Measurements from ENCODE around the gene AFG1L.

Gene AFG1L

DNA sequence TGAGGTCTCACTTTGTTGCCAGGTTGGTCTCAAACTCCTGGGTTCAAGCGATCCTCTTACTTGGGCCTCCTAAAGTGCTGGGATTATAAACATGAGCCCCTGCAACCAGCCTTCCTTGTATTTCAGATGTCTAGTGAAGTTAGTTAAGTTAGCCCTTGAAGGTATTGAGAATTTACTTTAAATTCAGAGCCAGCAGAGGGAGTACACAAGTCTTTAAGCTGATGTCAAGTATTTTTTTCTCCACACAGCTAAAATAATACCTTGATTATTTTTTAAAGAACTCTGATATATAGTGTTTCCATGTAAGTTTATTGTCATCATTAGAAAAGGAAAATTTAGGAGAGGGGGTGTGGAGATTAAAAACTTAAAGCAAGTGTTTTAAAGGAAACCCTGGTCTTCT, 275.7 kb downstream of the AFG1L start:
- no CpG with 5 or more reads among the region's 1 CpG for WGBS (ENCODE audit: insufficient coverage, insufficient read length)

DNA sequence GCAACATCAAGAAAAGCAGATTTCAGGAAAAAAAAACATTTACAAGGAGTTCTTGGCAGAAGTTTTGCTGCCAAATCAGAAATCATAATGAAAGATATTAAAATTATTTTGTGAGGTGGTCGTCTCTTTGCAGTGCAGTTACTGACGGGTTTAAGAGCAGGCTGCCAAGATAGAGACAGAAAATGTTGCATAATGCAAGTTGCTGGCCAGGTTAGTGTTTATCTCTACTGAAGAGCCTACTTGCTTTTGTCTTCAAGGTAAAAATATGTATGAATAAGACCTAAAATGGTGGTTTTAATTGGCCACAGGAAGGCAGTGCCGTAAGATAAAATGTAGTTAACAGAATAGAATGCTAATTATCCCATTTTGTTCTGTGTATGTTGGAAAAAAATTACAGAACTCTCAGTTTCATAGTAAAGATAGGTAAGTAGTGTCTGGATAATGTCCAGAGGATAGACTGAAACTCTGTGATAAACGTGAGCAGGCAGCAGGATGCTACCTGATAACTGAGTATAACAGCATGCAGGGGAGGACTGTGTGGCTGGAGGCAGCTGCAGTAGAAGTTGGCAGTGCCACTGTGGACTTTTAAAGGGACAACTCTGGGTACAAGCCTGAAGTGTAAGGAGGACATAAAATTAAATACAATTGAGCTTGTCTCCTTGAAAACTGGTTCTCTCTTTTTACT, 279.7 kb downstream of the AFG1L start:
- H3K27me3 ChIP-seq (ENCODE audit: control insufficient read depth, insufficient read depth, low read length): no peaks in the 10 kb centered on the region
- no peaks in the 10 kb centered on the region for H3K36me3 ChIP-seq (ENCODE audit: control insufficient read depth, insufficient read depth, low read length)
- no peaks in the 10 kb centered on the region for H3K4me1 ChIP-seq (ENCODE audit: control insufficient read depth, insufficient read depth, low read length)
- no peak overlapping the region for H3K4me3 ChIP-seq (ENCODE audit: low read length)
- no peak for DNase-seq (ENCODE audit: low read depth, low spot score)
- no peaks in the 10 kb centered on the region for H3K9me3 ChIP-seq (ENCODE audit: control insufficient read depth, insufficient read depth, low read length)
- no peak overlapping the region for H3K27ac ChIP-seq (ENCODE audit: low read length)
- WGBS (ENCODE audit: insufficient coverage, insufficient read length): no CpG with 5 or more reads among the region's 4 CpGs

More for the DNA sequence above, 275.7 kb downstream of the AFG1L start:
- Histone ChIP-seq H3K27me3 (ENCODE audit: control insufficient read depth, insufficient read depth, low read length) (no peaks in the 10 kb centered on the region), H3K27ac (ENCODE audit: low read length) (no peak overlapping the region), H3K36me3 (ENCODE audit: control insufficient read depth, insufficient read depth, low read length) (no peaks in the 10 kb centered on the region), H3K4me1 (ENCODE audit: control insufficient read depth, insufficient read depth, low read length) (no peaks in the 10 kb centered on the region), H3K4me3 (ENCODE audit: low read length) (no peak overlapping the region), H3K9me3 (ENCODE audit: control insufficient read depth, insufficient read depth, low read length) (no peaks in the 10 kb centered on the region)
- no peak for DNase-seq (ENCODE audit: low read depth, low spot score)

Measured in iPS DF 6.9 (cell line).